HG03460 (cell line): Measurements from ENCODE around the gene TAS2R40.
A peak's percentile ranks its signal among the peaks of the same experiment; 100 is the strongest.

Experiments used
- ATAC-seq: cut with Tn5 transposase; IDR thresholded peaks from one replicate; pipeline ENCODE4 v1.9.1; 2021; ENCODE audit not compliant: unreplicated experiment

Gene TAS2R40

DNA sequence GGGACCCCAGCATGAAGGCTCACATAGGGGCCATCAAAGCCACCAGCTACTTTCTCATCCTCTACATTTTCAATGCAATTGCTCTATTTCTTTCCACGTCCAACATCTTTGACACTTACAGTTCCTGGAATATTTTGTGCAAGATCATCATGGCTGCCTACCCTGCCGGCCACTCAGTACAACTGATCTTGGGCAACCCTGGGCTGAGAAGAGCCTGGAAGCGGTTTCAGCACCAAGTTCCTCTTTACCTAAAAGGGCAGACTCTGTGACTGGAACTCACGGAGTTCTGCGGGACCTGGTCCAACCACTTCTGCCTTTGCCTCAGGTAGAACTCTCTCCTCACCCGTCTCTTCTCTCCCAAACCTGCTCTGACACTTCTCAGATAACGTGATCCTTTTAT is 945 bp downstream of the TAS2R40 start:
- no peak for ATAC-seq

DNA sequence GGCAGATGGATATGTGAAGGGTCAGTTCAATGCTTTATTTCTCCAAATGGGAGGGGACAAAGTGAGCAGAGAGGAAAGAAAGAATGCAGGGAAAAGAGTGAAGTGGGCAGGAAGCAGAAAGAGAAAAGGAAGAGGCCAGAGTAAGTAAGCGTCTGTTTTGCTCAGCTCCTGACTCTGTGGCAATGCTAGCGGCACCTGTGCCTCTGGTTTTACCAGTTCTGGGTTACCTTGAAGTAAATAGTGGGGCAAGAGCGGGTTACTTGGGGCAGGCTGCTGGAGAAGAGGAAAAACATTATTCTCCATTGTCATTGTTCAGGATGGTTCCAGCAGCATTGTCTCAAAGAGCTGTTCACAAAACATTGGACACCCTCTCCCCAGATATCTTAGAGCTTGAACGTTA is 1.9 kb downstream of the TAS2R40 start:
- no peak for ATAC-seq

DNA sequence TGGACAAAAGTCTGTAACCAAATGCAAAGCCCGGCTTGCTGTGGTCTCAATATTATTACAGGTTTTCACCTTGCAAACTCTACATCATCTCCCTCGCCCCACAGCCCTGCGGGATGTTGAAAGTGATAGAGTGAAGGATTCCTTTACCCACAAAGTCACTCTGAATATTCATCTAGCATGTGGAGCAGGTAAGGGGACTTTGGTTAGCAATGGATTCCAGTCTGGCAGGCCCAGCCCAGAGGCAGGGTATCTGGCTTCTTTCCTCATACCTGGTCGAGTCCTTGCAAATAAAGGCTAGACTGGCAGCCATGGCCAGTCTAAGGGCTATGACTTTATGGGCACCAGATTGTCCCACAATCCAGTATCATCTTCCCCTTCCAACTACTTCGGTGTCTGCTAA is 3.2 kb downstream of the TAS2R40 start:
- ATAC-seq, result no peak

DNA sequence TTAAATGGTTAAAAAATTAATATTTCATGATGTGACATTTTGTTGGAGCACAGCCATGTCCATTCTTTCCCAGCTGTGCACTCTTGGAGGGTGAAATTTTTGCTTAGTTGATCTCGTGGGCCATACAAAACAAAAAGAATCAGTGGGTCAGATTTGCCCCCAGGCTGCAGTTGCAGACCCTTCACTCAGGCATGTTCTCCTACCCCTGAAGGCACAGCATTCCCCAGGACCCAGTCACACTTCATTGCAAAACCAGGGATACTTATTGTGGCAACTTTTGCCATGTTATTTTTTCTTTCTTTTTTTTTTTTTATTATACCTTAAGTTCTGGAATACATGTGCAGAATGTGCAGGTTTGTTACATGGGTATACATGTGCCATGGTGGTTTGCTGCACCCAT is 6.0 kb downstream of the TAS2R40 start:
- no peak for ATAC-seq

DNA sequence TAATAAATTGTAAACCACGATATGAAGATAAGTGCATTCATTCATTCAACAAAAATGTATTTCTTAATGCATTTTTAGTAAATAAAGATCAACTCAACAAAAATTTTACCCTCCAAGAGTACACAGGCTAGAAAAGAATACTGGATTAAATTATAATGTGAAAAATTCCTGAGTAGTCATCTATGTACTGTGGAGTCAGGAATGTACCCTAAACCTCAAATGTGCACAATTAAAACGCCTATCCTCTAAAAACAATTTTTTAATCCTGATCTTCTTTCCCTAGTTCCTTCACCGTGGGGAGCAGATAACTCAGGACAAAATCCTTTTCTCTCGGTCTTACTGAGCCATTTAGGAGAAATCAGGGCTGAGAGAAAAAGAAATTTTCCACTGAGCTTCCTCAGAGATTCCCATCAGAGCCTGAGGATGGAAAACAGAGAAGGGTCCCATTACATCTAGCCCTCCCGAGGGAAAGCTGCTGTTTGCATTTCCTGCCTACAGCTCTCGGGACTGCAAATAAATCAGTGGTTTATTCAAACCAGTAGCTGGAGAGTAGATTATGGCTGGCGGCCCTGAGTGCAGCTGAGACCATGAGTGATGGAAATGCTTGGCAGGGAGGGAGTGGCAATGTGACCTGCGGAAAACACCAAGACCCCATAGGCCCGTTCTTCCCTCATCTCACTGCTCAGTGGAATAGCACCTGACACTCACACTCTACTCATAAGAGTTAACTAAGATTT is 7.4 kb downstream of the TAS2R40 start:
- ATAC-seq, result no peak

DNA sequence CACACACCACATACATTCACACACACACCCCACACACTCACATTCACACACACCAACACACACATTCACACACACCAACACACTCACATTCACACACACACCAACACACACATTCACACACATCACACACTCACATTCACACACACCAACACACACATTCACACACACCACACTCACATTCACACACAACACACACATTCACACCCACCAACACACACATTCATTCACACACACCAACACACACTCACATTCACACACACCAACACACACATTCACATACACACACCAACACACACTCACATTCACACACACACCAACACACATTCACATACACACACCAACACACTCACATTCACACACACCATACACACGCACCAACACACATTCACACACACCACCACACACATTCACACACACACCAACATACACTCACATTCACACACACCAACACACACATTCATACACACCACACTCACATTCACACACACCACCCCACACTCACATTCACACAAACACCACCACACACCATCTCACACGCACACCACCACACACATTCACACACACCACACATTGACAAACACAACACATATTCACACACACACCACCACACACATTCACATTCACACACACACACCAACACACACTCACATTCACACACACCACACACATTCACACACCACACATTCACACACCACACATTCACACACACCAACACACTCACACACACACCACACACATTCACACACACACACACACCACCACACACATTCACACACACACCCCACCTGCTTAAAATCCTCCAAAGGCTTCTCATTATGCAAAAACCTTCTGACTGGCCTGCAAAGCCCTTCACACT is 9.0 kb downstream of the TAS2R40 start:
- no peak for ATAC-seq

DNA sequence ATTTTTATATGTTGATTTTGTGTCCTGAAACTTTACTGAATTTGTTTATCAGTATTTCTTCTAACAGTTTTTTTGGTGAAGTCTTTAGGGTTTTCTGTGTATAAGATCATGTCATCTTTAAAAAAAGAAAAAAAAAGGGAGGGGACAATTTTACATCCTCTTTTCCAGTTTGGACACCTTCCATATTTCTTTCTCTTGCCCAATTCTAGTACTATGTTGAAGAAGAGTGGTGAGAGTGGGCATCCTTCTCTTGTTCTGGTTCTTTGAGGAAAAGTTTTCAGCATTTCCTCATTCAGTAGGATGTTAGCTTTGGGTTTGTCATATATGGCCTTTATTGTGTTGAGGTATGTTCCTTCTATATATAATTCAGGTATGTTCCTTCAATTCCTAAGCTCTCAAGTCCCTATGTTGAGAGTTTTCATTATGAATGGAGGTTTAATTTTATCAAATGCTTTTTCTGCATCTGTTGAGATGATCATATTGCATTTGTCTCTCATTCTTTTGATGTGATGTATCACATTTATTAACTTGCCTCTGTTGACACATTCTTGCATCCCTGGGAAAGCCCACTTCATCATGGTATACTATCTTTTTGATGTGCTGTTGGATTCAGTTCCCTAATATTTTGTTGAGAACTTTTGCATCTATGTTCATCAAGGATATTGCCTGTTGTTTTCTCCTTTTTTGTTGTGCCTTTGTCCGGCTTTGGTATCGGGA is 12.1 kb downstream of the TAS2R40 start:
- no peak for ATAC-seq

DNA sequence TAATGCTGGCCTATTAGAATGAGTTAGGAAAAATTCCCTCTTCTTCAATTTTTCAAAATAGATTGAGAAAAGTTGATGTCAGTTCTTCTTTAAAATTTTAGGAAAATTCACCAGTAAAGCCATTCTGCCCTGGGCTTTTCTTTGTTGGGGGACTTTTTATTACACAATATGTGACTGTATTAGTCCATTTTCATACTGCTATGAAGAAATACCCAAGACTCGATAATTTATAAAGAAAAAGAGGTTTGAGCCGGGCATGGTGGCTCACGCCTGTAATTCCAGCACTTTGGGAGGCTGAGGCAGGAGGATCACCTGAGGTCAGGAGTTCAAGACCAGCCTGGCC is 12.7 kb downstream of the TAS2R40 start:
- no peak for ATAC-seq

DNA sequence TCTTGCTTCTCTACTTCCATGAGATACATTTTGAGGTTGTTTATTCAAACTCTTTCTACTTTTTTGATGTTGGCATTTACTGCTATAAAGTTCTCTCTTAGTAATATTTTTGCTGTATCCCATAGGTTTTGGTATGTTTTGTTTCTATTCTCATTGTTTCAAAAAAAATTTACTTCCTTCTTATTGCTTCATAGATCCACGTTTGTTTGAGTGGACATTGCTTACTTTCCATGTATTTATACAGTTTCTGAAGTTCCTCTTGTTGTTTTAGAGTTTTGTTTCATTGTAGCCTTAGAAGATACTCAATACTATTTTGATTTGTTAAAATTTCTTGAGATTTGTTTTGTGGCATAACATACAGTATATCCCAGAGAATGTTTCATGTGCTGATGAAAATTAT is 13.7 kb downstream of the TAS2R40 start:
- ATAC-seq, result no peak

DNA sequence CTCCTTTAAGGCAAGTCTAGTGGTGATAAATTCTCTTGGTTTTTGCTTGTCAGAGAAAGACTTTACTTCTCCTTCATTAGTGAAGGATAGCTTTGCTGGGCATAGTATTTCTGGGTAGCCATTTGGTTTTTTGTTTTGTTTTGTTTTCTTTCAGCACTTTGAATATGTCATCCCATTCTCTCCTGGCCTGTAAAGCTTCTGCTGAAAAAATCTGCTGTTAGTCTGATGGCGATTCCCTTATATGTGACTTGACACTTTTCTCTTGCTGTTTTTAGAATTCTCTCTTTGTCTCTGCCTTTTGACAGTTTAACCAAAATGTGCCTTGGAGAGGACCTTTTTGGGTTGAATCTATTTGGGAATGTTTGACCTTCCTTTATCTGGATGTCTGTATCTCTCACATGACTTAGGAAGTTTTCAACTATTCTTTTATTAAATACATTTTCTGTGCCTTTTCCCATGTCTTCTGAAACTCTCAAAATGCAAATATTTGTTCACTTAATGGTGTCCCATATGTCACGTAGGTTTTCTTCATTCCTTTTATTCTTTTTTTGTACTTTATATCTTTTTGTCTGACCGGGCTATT is 14.7 kb downstream of the TAS2R40 start:
- ATAC-seq, result no peak

DNA sequence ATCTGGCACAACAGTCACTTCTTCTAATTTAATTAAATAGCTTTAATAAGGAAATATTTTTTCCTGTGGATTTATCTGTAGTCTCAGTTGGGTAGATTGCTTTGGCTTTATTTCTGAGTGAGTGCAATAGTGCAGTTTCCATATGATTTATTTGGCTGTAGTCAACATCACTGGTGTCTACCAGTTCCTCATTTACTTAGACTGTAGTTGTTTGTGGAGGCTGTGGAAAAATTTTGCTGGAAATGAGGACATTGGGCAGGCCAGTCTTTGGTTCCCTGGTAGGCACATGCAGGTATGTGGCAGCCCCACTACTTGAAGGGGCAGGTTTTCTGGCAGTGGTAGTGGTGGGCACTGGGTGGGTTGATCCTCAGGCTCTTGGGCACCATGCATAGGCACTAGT is 15.5 kb downstream of the TAS2R40 start:
- ATAC-seq, result no peak

DNA sequence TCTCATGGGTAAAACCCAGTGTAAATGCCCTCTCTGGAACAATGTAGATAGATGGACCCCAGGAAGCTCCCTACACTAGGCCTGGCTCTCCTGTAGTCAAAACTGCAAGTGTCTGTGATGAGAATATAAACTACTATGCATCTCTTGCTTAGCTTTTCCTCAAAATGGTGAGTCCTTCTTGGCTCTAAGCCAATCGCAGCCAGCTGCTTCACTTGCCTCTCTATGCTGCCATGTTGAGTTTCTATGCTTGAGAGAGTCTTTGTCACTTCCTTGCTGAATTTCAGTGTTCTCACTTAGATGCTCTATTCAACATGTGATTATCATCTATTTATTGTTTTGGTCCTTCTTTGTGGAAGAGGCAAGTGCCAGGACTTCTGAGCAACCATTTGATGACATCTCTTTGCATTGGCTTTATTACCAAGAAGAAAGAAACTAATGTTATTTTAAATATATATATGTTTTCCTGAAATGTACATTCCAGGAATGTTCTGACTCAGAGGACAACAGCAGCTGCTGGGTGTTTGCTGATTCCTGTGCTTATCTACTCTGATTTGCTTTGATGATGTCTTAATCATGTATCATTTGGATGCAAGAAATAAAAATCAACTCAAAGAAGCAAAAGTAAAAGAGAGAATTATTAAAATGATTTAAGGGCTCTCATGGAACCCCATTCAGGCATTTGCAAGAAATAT is 16.6 kb downstream of the TAS2R40 start:
- ATAC-seq, result no peak

DNA sequence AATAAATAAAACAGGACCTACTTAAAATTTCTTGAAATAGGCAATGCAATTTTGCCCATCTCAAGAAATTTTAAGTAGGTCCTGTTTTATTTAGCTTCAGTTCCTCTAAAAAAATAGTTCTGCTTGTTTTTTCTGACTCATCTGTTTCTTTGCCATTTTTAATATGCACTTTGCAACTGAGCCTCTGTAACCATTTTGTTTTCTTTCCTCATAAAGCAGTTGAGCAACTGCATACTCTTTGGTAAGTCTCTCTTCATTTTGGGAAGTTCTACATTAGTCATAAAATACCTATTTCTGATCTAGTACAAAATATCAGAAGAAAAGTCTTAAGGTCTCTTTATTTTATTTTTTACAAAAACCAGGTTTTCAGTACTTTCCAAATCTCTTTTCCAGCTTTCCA is 18.0 kb downstream of the TAS2R40 start:
- no peak for ATAC-seq

DNA sequence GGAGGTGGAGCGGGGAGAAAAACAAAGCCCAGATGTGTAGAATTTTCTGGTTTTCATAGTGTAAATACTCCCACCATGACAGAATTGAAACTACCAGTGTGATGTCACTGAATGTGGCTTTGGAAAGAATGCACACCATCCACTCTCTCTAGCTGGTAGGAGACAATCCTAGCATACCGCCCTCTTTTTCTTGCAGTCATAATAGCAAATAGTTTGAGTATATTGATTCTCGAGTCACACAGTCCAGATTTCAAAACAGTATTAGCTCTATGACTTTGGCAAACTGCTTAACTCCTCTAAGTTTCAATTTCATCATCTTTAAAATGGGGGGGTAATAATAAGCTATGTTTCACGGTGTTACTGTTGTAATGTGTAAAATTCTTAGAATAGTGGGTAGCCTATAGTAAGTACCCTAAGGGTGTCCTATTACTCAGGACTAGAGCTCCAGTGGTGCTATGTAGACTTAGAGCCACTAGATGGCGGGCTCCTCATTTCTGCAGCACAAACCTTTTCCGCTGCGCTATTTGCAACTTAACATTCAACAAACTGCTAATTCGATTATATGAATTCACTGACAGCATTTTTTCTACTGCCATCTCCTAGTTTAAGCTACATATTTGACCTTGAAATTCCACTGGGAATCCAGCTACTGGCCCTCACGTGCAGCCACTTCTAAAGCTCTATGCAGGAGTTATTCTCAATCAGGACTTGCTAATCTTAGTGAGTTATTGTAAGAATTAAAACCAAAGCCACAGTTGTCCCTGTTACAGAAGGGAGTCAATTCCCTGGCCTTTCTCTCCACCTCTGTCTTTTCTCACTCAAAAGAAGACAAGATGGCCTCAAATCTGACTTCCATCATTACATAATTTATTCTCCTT is 18.7 kb downstream of the TAS2R40 start:
- ATAC-seq, result peak; percentile 91

DNA sequence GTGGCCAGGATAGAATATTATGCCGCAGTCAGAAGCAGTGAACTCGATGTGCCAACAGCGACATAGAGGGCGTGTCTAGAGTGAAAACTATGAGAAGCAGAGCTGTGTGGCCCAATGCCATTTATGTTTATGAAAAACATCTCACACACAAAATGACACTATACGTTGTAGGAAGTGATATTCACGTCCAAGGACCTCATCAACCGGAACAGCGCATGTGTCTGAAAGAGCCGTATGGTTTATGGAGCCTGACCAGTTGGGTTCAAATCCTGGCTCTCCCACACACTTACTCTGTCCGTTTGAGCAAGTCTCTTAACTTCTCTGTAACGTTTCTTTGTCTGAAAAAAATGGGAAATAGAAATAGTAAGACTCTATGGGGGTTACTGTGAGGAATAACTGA is 20.5 kb downstream of the TAS2R40 start:
- no peak for ATAC-seq

DNA sequence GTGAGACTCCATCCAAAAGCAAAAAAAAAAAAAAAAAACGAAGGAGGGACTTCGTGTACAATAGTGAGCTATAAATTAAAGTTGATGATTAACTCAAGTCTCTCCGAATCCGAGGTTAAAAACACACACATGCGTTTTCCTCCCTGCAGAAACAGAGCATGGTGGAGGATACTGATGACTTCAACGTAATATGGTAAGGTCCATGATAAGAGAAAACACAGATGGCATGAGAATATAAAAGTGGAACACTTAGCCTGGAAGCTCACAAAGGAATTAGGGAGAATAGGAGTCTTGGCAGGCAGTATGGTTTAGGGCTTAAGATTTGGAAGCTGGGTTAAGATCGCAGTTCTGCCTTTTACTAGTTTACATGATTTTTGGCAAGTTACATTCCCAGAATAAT is 21.3 kb downstream of the TAS2R40 start:
- ATAC-seq, result no peak

DNA sequence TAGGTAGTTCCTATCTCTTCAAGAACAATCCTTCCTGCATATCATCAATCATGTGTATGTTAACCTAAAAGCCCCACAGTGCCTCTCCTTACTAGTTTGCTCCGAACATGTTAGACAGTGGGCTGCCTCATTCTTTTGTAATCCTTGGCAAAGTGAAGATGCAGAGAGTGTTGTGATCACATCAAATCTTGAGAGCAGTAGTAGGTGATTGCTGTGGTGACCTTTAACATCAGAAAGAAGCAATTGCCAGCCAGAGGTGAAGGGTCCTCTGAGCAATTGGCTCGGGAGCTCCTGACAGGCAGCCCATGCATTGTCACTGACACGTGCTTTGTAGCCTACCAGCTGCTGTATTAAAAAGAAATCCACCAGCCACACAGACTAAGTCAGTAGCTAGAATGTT is 21.8 kb downstream of the TAS2R40 start:
- no peak for ATAC-seq

DNA sequence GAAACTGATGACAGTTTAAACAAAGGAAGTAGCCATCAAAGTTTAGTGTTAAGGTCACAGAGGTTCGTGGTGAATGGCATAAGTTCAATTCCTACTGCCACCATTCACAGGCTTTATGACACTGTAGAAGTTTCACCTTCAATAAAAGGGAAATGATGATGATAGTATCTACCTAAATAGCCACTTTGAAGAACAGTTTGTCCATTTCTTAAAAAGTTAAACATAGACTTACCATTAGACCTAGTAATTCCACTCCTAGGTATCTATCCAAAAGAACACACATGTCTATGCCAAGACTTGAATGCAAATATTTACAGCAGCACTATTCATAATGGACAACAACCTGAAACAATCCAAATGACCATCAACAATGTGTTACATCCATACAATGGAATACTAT is 22.5 kb downstream of the TAS2R40 start:
- ATAC-seq, result no peak

DNA sequence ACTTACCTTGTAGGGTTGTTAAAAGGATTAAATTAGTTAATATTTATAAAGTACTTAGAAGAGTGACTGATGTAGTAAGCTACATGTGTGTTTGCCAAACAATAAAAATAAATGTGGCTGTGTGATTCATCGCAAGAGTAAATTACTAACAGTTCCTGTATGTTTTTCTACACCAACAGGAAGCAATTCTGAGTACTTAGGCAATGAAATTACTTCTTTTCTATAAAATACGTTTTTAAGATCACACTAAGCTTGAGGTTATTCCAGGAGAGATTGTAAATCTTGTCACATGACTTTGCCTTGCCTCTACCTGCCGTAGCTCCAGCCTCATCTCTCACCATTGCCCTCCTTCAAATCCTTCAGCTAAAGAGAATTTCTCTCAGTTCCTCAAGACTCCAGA is 23.3 kb downstream of the TAS2R40 start:
- ATAC-seq, result no peak

DNA sequence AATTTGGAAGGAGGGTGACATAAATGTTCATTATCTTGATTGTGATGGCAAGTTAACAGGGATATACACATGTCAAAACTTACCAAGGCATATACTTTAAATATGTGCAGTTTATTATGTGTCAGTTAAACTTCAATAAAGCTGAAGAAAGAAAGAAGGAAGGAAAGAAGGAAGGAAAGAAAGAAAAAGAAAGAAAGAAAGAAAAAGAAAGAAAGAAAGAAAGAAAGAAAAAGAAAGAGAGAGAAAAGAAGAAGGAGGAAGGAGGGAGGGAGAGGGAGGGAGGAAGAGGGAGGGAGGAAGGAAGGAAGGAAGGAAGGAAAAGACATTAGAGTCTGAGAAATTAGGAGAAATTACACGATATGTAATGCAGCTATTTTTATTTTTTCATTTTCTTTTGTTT is 25.5 kb downstream of the TAS2R40 start:
- no peak for ATAC-seq
